ENCODE measurements around the gene TMC7. TPM values are rescaled to one million over a fixed set of nuclear protein-coding genes. Genes with fewer than 3 reads are reported as not detected.

Gene TMC7
- total RNA-seq, 1 experiment from 2014 or later, result 4.3 TPM

- TF ChIP-seq CTCF (conservative IDR thresholded peaks at IDR 0.05) (no peak), EZH2 (IDR thresholded peaks at IDR 0.05; ENCODE audit: low read depth) (no peak)
- no peak for DNase-seq
- ChIA-PET CTCF (no interaction called here), POLR2A (ENCODE audit: unreplicated experiment) (no interaction called here)
- intact Hi-C loops (cut with micrococcal nuclease; ENCODE audit: unreplicated experiment), result no loop called here
- peak overlapping the region; percentile 95 for H3K27ac ChIP-seq
- no peak overlapping the region for H2AFZ ChIP-seq
- H3K4me1 ChIP-seq (replicated peaks; ENCODE audit: insufficient read depth), result peaks cover 37% of the 10 kb centered on the region
- H3K9me2 ChIP-seq (ENCODE audit: insufficient read depth), result no peaks in the 10 kb centered on the region
- peak overlapping the region; percentile 55; the same call in 1 of the 2 replicates for H3K4me2 ChIP-seq
- no TSS peak for BruUV-seq (replicated peaks)
- no peaks in the 10 kb centered on the region for H3K27me3 ChIP-seq (ENCODE audit: insufficient read depth, low read depth)
- no peak overlapping the region for H3K4me3 ChIP-seq
- H3F3A ChIP-seq (ENCODE audit: insufficient read depth, low read depth), result peaks cover 38% of the 10 kb centered on the region
- peaks cover 8% of the 10 kb centered on the region; the same call in 1 of the 2 replicates for H3K79me2 ChIP-seq (ENCODE audit: low read depth)
- H4K20me1 ChIP-seq (ENCODE audit: insufficient read depth), result no peaks in the 10 kb centered on the region
- no peaks in the 10 kb centered on the region for H3K9me3 ChIP-seq (ENCODE audit: insufficient read depth, low read depth)
- H3K36me3 ChIP-seq (ENCODE audit: low read depth), result no peaks in the 10 kb centered on the region
Observed at GRCh38 chr16:19105891-19106624, 122.3 kb downstream of the TMC7 start.

- Histone ChIP-seq H3K27me3 (ENCODE audit: insufficient read depth, low read depth) (no peaks in the 10 kb centered on the region), H3K4me2 (peak overlapping the region; percentile 55), H3K27ac (peak overlapping the region; percentile 95), H3K79me2 (ENCODE audit: low read depth) (peaks cover 14% of the 10 kb centered on the region), H3K36me3 (ENCODE audit: low read depth) (no peaks in the 10 kb centered on the region), H2AFZ (no peak overlapping the region), H3K4me1 (replicated peaks; ENCODE audit: insufficient read depth) (peaks cover 43% of the 10 kb centered on the region), H3F3A (ENCODE audit: insufficient read depth, low read depth) (peaks cover 38% of the 10 kb centered on the region), H3K4me3 (no peak overlapping the region), H3K9me2 (ENCODE audit: insufficient read depth) (no peaks in the 10 kb centered on the region), H4K20me1 (ENCODE audit: insufficient read depth) (no peaks in the 10 kb centered on the region), H3K9me3 (ENCODE audit: insufficient read depth, low read depth) (no peaks in the 10 kb centered on the region)
- intact Hi-C loops (cut with micrococcal nuclease; ENCODE audit: unreplicated experiment), result loop anchor here (1.0 kb wide), 1 partner anchor 11 kb away; no protein-coding TSS in a partner anchor
- CTCF ChIA-PET, result no interaction called here
- TF ChIP-seq CTCF (conservative IDR thresholded peaks at IDR 0.05), result no peak
- no peak for DNase-seq
- POLR2A ChIA-PET (ENCODE audit: unreplicated experiment), result no interaction called here
- no TSS peak for BruUV-seq (replicated peaks)
Observed at GRCh38 chr16:19106625-19107020, 122.9 kb downstream of the TMC7 start.

- Histone ChIP-seq H3K4me3 (no peak overlapping the region), H3K27me3 (ENCODE audit: insufficient read depth, low read depth) (no peaks in the 10 kb centered on the region), H3F3A (ENCODE audit: insufficient read depth, low read depth) (peaks cover 45% of the 10 kb centered on the region), H3K9me2 (ENCODE audit: insufficient read depth) (no peaks in the 10 kb centered on the region), H3K79me2 (ENCODE audit: low read depth) (peaks cover 32% of the 10 kb centered on the region), H3K27ac (peak overlapping the region; percentile 95), H2AFZ (no peak overlapping the region), H4K20me1 (ENCODE audit: insufficient read depth) (no peaks in the 10 kb centered on the region), H3K36me3 (ENCODE audit: low read depth) (no peaks in the 10 kb centered on the region), H3K9me3 (ENCODE audit: insufficient read depth, low read depth) (no peaks in the 10 kb centered on the region), H3K4me2 (peak overlapping the region; percentile 58), H3K4me1 (replicated peaks; ENCODE audit: insufficient read depth) (peaks cover 60% of the 10 kb centered on the region)
- ChIA-PET CTCF (interaction anchor here (1.3 kb wide), 2 partner anchors 23 to 28 kb away, joined by 5 to 7 read pairs; no protein-coding TSS in a partner anchor), POLR2A (ENCODE audit: unreplicated experiment) (interaction anchor here (0.6 to 2.3 kb wide), 5 partner anchors 8 to 400 kb away, joined by 3 to 12 read pairs (median 6); no protein-coding TSS in a partner anchor)
- intact Hi-C loops (cut with micrococcal nuclease; ENCODE audit: unreplicated experiment), result no loop called here
- no TSS peak for BruUV-seq (replicated peaks)
- TF ChIP-seq CTCF (conservative IDR thresholded peaks at IDR 0.05), result no peak
- TF ChIP-seq EZH2 (IDR thresholded peaks at IDR 0.05; ENCODE audit: low read depth), result no peak
- DNase-seq, result no peak
Observed at GRCh38 chr16:19108409-19109287, 124.9 kb downstream of the TMC7 start.

Data from PC-9 (cell line).